ENCODE results near the gene MXRA7.

MXRA7 gene

GRCh38 chr17:76688165-76688622 lies 22.6 kb downstream of the MXRA7 start:
- TF ChIP-seq CTCF (conservative IDR thresholded peaks at IDR 0.05; ENCODE audit: low read length) (no peak), EZH2phosphoT487 (IDR thresholded peaks at IDR 0.05; ENCODE audit: borderline replicate concordance) (no peak)
- no peaks in the 10 kb centered on the region for H3K27me3 ChIP-seq (ENCODE audit: insufficient read depth, low read length, poor library complexity, severe bottlenecking)
- H4K20me1 ChIP-seq (ENCODE audit: insufficient read depth, low read length, poor library complexity, severe bottlenecking): no peaks in the 10 kb centered on the region
- H3K4me2 ChIP-seq (ENCODE audit: low read depth, low read length, poor library complexity, severe bottlenecking): no peak overlapping the region
- no peak overlapping the region for H2AFZ ChIP-seq (ENCODE audit: low read length)
- H3F3A ChIP-seq (ENCODE audit: low read depth): no peaks in the 10 kb centered on the region
- no peak overlapping the region for H3K9ac ChIP-seq (ENCODE audit: low read depth, low read length, poor library complexity, severe bottlenecking)
- no peaks in the 10 kb centered on the region for H3K79me2 ChIP-seq (ENCODE audit: insufficient read depth, low read length)
- H3K36me3 ChIP-seq (ENCODE audit: insufficient read depth, low read length): no peaks in the 10 kb centered on the region
- H3K9me3 ChIP-seq (ENCODE audit: insufficient read depth, low read depth, low read length): no peaks in the 10 kb centered on the region
- no peaks in the 10 kb centered on the region for H3K9me2 ChIP-seq (replicated peaks; ENCODE audit: low read depth, low read length)
- no peak overlapping the region for H3K4me3 ChIP-seq (ENCODE audit: low read length, poor library complexity, severe bottlenecking)
- peaks cover 4% of the 10 kb centered on the region for H3K4me1 ChIP-seq (ENCODE audit: insufficient read depth, low read length, poor library complexity, severe bottlenecking)

GRCh38 chr17:76687298-76688164 lies 23.2 kb downstream of the MXRA7 start:
- no peak overlapping the region for H3K4me2 ChIP-seq (ENCODE audit: low read depth, low read length, poor library complexity, severe bottlenecking)
- no peaks in the 10 kb centered on the region for H3K79me2 ChIP-seq (ENCODE audit: insufficient read depth, low read length)
- no peak overlapping the region for H3K9ac ChIP-seq (ENCODE audit: low read depth, low read length, poor library complexity, severe bottlenecking)
- H2AFZ ChIP-seq (ENCODE audit: low read length): no peak overlapping the region
- H3K36me3 ChIP-seq (ENCODE audit: insufficient read depth, low read length): no peaks in the 10 kb centered on the region
- H3K4me1 ChIP-seq (ENCODE audit: insufficient read depth, low read length, poor library complexity, severe bottlenecking): peaks cover 11% of the 10 kb centered on the region
- H3K27me3 ChIP-seq (ENCODE audit: insufficient read depth, low read length, poor library complexity, severe bottlenecking): no peaks in the 10 kb centered on the region
- H3K9me2 ChIP-seq (replicated peaks; ENCODE audit: low read depth, low read length): no peaks in the 10 kb centered on the region
- no peaks in the 10 kb centered on the region for H4K20me1 ChIP-seq (ENCODE audit: insufficient read depth, low read length, poor library complexity, severe bottlenecking)
- no peak for TF ChIP-seq EZH2phosphoT487 (IDR thresholded peaks at IDR 0.05; ENCODE audit: borderline replicate concordance)
- TF ChIP-seq CTCF (conservative IDR thresholded peaks at IDR 0.05; ENCODE audit: low read length): no peak
- no peaks in the 10 kb centered on the region for H3F3A ChIP-seq (ENCODE audit: low read depth)
- H3K9me3 ChIP-seq (ENCODE audit: insufficient read depth, low read depth, low read length): no peaks in the 10 kb centered on the region
- H3K4me3 ChIP-seq (ENCODE audit: low read length, poor library complexity, severe bottlenecking): no peak overlapping the region

- H3K9ac ChIP-seq (ENCODE audit: low read depth, low read length, poor library complexity, severe bottlenecking): no peak overlapping the region
- no peaks in the 10 kb centered on the region for H4K20me1 ChIP-seq (ENCODE audit: insufficient read depth, low read length, poor library complexity, severe bottlenecking)
Observed at GRCh38 chr17:76686538-76687297, 24.0 kb downstream of the MXRA7 start.

More at GRCh38 chr17:76686538-76687297, 24.0 kb downstream of the MXRA7 start:
- H3K4me2 ChIP-seq (ENCODE audit: low read depth, low read length, poor library complexity, severe bottlenecking): no peak overlapping the region
- no peak overlapping the region for H2AFZ ChIP-seq (ENCODE audit: low read length)
- H3K79me2 ChIP-seq (ENCODE audit: insufficient read depth, low read length): no peaks in the 10 kb centered on the region
- H3K4me1 ChIP-seq (ENCODE audit: insufficient read depth, low read length, poor library complexity, severe bottlenecking): peaks cover 19% of the 10 kb centered on the region
- H3F3A ChIP-seq (ENCODE audit: low read depth): no peaks in the 10 kb centered on the region
- no peaks in the 10 kb centered on the region for H3K9me3 ChIP-seq (ENCODE audit: insufficient read depth, low read depth, low read length)
- no peaks in the 10 kb centered on the region for H3K9me2 ChIP-seq (replicated peaks; ENCODE audit: low read depth, low read length)
- TF ChIP-seq EZH2phosphoT487 (IDR thresholded peaks at IDR 0.05; ENCODE audit: borderline replicate concordance): no peak
- TF ChIP-seq CTCF (conservative IDR thresholded peaks at IDR 0.05; ENCODE audit: low read length): no peak
- H3K36me3 ChIP-seq (ENCODE audit: insufficient read depth, low read length): no peaks in the 10 kb centered on the region
- no peaks in the 10 kb centered on the region for H3K27me3 ChIP-seq (ENCODE audit: insufficient read depth, low read length, poor library complexity, severe bottlenecking)
- H3K4me3 ChIP-seq (ENCODE audit: low read length, poor library complexity, severe bottlenecking): no peak overlapping the region
